HepG2 (cell line): ENCODE results near the gene PHTF2. TPM values are rescaled to one million over a fixed set of nuclear protein-coding genes. Genes with fewer than 3 reads are reported as not detected.

Source experiments
- HMGXB4 ChIP-seq, 2 experiments: sonication (generic) in 1 of 2; formaldehyde crosslinking in 1 of 2; IDR thresholded peaks; 2 replicates each; pipeline versions ENCODE4 v1.4.0 to v1.6.1; 2018 to 2020; ENCODE audit warnings: missing genetic modification reagents in 2 of 2, borderline replicate concordance in 1 of 2, low read depth in 1 of 2, mild to moderate bottlenecking in 1 of 2, missing biosample characterization in 1 of 2
- HOXA5 ChIP-seq: sonication (generic); formaldehyde crosslinking; IDR thresholded peaks from 2 replicates; pipeline ENCODE4 v1.4.0; 2020; ENCODE audit warnings: missing genetic modification reagents
- KAT7 ChIP-seq: IDR thresholded peaks from 2 replicates; pipeline ENCODE4 v1.6.1; 2018; ENCODE audit warnings: borderline replicate concordance, missing compliant biosample characterization
- KDM2A ChIP-seq: sonication (generic); formaldehyde crosslinking; IDR thresholded peaks from 2 replicates; pipeline ENCODE4 v1.4.0; 2020; ENCODE audit warnings: low read depth, missing genetic modification reagents, borderline replicate concordance
- KLF16 ChIP-seq, 2 experiments: sonication (generic) in 1 of 2; formaldehyde crosslinking in 1 of 2; IDR thresholded peaks; 2 replicates each; pipeline versions ENCODE4 v1.6.1 to v1.8.0; 2016 to 2023; ENCODE audit warnings: missing genetic modification reagents in 2 of 2, missing compliant biosample characterization in 1 of 2
- PLRG1 ChIP-seq: fragments of 450-650 bp; conservative IDR thresholded peaks from 2 replicates; pipeline ENCODE4 v1.6.1; 2016
- TBX2 ChIP-seq: sonication (generic); formaldehyde crosslinking; IDR thresholded peaks from 2 replicates; pipeline ENCODE4 v1.5.0; 2020; ENCODE audit warnings: missing genetic modification reagents, mild to moderate bottlenecking, borderline replicate concordance
- TSC22D2 ChIP-seq: sonication (generic); formaldehyde crosslinking; IDR thresholded peaks from 2 replicates; pipeline ENCODE4 v1.5.1; 2020; ENCODE audit warnings: missing genetic modification reagents, mild to moderate bottlenecking, borderline replicate concordance
- U2AF2 ChIP-seq: fragments of 200-400 bp; formaldehyde crosslinking; IDR thresholded peaks from 2 replicates; pipeline ENCODE4 v1.6.1; 2017; ENCODE audit warnings: low read depth, mild to moderate bottlenecking, low read length
- ZNF234 ChIP-seq: sonication (generic); formaldehyde crosslinking; conservative IDR thresholded peaks from 2 replicates; pipeline ENCODE4 v1.5.1; 2020; ENCODE audit warnings: mild to moderate bottlenecking, missing genetic modification reagents
- ZNF383 ChIP-seq: sonication (generic); formaldehyde crosslinking; IDR thresholded peaks from 2 replicates; pipeline ENCODE4 v1.4.0; 2020; ENCODE audit warnings: missing genetic modification reagents, mild to moderate bottlenecking, borderline replicate concordance
- ZNF431 ChIP-seq: sonication (generic); formaldehyde crosslinking; IDR thresholded peaks from 2 replicates; pipeline ENCODE4 v1.9.0; 2022; ENCODE audit warnings: missing genetic modification reagents, low read depth, mild to moderate bottlenecking, borderline replicate concordance
- ZNF768 ChIP-seq: sonication (generic); formaldehyde crosslinking; IDR thresholded peaks from 2 replicates; pipeline ENCODE4 v1.4.0; 2020; ENCODE audit warnings: missing genetic modification reagents
- polyA plus RNA-seq, 8 experiments: library from polyadenylated mRNA; depleted of rRNA in 3 of 8; stranded (reverse) in 7 of 8; unstranded in 1 of 8; fragments of >200 nt; fragmentation: Illumina TruSeq in 4 of 8; extraction: Trizol in 4 of 8; gene quantifications; 2 replicates each; pipeline versions ENCODE4 v1.2.1 to v1.2.3, GENCODE V29; 2011 to 2016; ENCODE audit warnings: low read depth in 4 of 8, missing spikeins in 1 of 8, mixed read lengths in 1 of 8; ENCODE audit not compliant: insufficient read depth in 1 of 8
- total RNA-seq, 5 experiments: library from RNA; depleted of rRNA; stranded (reverse); fragments of >200 nt; fragmentation: Illumina TruSeq; extraction: Trizol; gene quantifications; 2 replicates each; pipeline ENCODE4 v1.2.3, GENCODE V29; 2016; ENCODE audit warnings: low read depth in 1 of 5
- TF ChIP-seq, protein P1 (sequence below): sonication (generic); formaldehyde crosslinking; IDR thresholded peaks from one replicate; pipeline ENCODE4 v1.5.1; 2020; ENCODE audit warnings: mild to moderate bottlenecking, missing genetic modification reagents; ENCODE audit errors: not compliant biosample characterization
- TF ChIP-seq, protein P2 (sequence below): sonication (generic); formaldehyde crosslinking; IDR thresholded peaks from 2 replicates; pipeline ENCODE4 v1.5.0; 2020; ENCODE audit warnings: mild to moderate bottlenecking, missing genetic modification reagents

PHTF2 gene
- total and polyA plus RNA-seq, 2 of the 13 experiments (the other 11 are each of a cell fraction or from before 2014, with no cell fraction given) = 7.4 to 10.2 TPM

GRCh38 chr7:77799078-77799964 lies 748 bp downstream of the PHTF2 start (continued):
- TF ChIP-seq, protein P1, sequence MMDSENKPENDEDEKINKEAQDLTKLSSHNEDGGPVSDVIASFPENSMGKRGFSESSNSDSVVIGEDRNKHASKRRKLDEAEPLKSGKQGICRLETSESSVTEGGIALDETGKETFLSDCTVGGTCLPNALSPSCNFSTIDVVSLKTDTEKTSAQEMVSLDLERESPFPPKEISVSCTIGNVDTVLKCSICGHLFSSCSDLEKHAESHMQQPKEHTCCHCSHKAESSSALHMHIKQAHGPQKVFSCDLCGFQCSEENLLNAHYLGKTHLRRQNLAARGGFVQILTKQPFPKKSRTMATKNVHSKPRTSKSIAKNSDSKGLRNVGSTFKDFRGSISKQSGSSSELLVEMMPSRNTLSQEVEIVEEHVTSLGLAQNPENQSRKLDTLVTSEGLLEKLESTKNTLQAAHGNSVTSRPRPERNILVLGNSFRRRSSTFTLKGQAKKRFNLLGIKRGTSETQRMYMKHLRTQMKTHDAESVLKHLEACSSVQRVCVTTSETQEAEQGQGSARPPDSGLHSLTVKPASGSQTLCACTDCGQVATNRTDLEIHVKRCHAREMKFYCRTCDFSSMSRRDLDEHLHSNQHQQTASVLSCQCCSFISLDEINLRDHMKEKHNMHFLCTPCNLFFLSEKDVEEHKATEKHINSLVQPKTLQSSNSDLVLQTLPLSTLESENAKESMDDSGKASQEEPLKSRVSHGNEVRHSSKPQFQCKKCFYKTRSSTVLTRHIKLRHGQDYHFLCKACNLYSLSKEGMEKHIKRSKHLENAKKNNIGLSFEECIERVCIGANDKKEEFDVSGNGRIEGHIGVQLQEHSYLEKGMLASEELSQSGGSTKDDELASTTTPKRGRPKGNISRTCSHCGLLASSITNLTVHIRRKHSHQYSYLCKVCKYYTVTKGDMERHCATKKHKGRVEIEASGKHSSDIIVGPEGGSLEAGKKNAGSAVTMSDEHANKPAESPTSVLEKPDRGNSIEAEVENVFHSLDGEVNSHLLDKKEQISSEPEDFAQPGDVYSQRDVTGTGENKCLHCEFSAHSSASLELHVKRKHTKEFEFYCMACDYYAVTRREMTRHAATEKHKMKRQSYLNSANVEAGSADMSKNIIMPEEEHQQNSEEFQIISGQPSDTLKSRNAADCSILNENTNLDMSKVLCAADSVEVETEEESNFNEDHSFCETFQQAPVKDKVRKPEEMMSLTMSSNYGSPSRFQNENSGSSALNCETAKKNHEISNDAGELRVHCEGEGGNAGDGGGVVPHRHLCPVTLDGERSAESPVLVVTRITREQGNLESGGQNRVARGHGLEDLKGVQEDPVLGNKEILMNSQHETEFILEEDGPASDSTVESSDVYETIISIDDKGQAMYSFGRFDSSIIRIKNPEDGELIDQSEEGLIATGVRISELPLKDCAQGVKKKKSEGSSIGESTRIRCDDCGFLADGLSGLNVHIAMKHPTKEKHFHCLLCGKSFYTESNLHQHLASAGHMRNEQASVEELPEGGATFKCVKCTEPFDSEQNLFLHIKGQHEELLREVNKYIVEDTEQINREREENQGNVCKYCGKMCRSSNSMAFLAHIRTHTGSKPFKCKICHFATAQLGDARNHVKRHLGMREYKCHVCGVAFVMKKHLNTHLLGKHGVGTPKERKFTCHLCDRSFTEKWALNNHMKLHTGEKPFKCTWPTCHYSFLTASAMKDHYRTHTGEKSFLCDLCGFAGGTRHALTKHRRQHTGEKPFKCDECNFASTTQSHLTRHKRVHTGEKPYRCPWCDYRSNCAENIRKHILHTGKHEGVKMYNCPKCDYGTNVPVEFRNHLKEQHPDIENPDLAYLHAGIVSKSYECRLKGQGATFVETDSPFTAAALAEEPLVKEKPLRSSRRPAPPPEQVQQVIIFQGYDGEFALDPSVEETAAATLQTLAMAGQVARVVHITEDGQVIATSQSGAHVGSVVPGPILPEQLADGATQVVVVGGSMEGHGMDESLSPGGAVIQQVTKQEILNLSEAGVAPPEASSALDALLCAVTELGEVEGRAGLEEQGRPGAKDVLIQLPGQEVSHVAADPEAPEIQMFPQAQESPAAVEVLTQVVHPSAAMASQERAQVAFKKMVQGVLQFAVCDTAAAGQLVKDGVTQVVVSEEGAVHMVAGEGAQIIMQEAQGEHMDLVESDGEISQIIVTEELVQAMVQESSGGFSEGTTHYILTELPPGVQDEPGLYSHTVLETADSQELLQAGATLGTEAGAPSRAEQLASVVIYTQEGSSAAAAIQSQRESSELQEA (CRISPR knock-in tag) = peak; percentile 29
- peak; percentile 58; the same call in 1 of the 2 replicates for TF ChIP-seq ZNF768 (CRISPR knock-in tag)
- no peak; the same call in 1 of the 2 replicates for TF ChIP-seq TBX2 (CRISPR knock-in tag)
- TF ChIP-seq ZNF383 = peak; percentile 24; the same call in 1 of the 2 replicates
- TF ChIP-seq U2AF2 = no peak
- TF ChIP-seq PLRG1 = no peak
- TF ChIP-seq ZNF234 (CRISPR knock-in tag) = peak; percentile 45; the same call in 1 of the 2 replicates
- peak; percentile 40; the same call in 1 of the 2 replicates for TF ChIP-seq KDM2A (CRISPR knock-in tag)
- TF ChIP-seq, protein P2, sequence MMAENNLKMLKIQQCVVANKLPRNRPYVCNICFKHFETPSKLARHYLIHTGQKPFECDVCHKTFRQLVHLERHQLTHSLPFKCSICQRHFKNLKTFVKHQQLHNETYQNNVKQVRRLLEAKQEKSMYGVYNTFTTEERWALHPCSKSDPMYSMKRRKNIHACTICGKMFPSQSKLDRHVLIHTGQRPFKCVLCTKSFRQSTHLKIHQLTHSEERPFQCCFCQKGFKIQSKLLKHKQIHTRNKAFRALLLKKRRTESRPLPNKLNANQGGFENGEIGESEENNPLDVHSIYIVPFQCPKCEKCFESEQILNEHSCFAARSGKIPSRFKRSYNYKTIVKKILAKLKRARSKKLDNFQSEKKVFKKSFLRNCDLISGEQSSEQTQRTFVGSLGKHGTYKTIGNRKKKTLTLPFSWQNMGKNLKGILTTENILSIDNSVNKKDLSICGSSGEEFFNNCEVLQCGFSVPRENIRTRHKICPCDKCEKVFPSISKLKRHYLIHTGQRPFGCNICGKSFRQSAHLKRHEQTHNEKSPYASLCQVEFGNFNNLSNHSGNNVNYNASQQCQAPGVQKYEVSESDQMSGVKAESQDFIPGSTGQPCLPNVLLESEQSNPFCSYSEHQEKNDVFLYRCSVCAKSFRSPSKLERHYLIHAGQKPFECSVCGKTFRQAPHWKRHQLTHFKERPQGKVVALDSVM (CRISPR knock-in tag) = peak; percentile 47; the same call in 1 of the 2 replicates
- peak in 1 of 2 experiments; percentile 20; a peak in 1 of 4 replicates for TF ChIP-seq KLF16 (CRISPR knock-in tag; IDR thresholded peaks at IDR 0.05)
- peak; percentile 77; the same call in 1 of the 2 replicates for TF ChIP-seq KAT7 (CRISPR knock-in tag)
- TF ChIP-seq HOXA5 (CRISPR knock-in tag) = 0 out of 2 replicates have a peak, but pooled peaks have one; percentile 55
- TF ChIP-seq TSC22D2 (CRISPR knock-in tag) = peak; percentile 6; the same call in 1 of the 2 replicates
- TF ChIP-seq ZNF431 (CRISPR knock-in tag) = 0 out of 2 replicates have a peak, but pooled peaks have one; percentile 0
- TF ChIP-seq HMGXB4 (CRISPR knock-in tag; IDR thresholded peaks at IDR 0.05; ENCODE audit: borderline replicate concordance in 1 of 2, low read depth in 1 of 2) = peak in 1 of 2 experiments; percentile 77; a peak in 2 of 4 replicates
